ENCODE measurements around the gene RPS6KA2. TPM values are rescaled to one million over a fixed set of nuclear protein-coding genes. Genes with fewer than 3 reads are reported as not detected.

The RPS6KA2 gene
- total RNA-seq, 1 experiment from 2014 or later: 18.5 TPM

DNA sequence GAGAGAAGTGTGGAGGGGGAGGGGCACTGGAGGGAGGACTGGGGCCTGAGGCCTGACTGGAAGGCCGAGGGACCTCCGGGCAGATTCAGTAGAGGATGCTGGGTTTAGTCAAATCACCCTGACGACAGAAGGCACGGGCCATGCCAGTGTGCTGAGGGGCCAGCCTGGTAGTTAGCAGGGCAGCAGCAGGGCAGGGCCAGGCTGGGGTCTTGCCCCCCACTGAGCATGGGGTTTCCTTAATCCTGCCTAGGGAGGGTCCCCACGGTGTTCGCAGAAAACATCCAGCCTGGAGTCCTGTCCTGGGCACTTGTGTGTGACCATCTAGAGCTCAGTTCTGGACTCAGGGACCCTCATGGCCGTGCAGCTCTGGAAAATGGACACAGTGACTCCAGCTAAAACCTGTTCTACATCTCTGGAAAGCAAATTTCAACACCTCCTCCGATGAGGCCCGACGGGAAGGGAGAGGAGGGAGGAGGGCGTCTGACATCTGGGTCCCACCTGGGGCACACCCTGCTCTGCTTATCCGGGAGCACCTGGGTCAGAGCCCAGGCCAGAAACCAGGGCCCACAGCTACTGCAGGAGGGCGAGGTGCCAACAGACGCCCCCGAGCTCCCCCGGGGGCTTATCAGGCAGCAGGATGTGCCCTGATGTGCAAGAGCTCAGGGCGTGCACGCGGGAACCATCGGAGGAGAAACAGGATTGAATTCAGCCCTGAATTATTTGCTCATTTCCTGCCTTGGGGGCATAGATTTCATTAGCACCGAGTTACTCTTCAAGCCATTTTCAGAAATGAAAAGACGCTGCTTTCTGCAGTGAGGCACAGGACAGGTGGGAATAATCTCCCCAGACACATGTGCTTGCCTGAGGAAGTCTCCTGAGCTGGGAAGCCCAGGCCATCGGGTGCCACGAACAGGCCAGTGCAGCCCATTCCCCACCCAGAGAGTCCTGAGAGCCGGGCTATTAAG is 166.3 kb downstream of the RPS6KA2 start:
- intact Hi-C loops (cut with micrococcal nuclease; ENCODE audit: unreplicated experiment): no loop called here
- BruUV-seq (replicated peaks): no TSS peak
- H4K20me1 ChIP-seq (ENCODE audit: insufficient read depth): no peaks in the 10 kb centered on the region
- no peak for TF ChIP-seq EZH2 (IDR thresholded peaks at IDR 0.05; ENCODE audit: low read depth)
- TF ChIP-seq, protein P1, sequence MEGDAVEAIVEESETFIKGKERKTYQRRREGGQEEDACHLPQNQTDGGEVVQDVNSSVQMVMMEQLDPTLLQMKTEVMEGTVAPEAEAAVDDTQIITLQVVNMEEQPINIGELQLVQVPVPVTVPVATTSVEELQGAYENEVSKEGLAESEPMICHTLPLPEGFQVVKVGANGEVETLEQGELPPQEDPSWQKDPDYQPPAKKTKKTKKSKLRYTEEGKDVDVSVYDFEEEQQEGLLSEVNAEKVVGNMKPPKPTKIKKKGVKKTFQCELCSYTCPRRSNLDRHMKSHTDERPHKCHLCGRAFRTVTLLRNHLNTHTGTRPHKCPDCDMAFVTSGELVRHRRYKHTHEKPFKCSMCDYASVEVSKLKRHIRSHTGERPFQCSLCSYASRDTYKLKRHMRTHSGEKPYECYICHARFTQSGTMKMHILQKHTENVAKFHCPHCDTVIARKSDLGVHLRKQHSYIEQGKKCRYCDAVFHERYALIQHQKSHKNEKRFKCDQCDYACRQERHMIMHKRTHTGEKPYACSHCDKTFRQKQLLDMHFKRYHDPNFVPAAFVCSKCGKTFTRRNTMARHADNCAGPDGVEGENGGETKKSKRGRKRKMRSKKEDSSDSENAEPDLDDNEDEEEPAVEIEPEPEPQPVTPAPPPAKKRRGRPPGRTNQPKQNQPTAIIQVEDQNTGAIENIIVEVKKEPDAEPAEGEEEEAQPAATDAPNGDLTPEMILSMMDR (conservative IDR thresholded peaks at IDR 0.05): no peak
- H2AFZ ChIP-seq: no peak overlapping the region
- peaks cover 14% of the 10 kb centered on the region for H3K4me1 ChIP-seq (replicated peaks; ENCODE audit: insufficient read depth)
- H3K9me3 ChIP-seq (ENCODE audit: insufficient read depth, low read depth): no peaks in the 10 kb centered on the region
- H3K79me2 ChIP-seq (ENCODE audit: low read depth): no peaks in the 10 kb centered on the region
- no peaks in the 10 kb centered on the region for H3K36me3 ChIP-seq (ENCODE audit: low read depth)
- H3K4me2 ChIP-seq: peak overlapping the region; percentile 59
- peak overlapping the region; percentile 31 for H3K27ac ChIP-seq
- H3F3A ChIP-seq (ENCODE audit: insufficient read depth, low read depth): peaks cover 10% of the 10 kb centered on the region; the same call in 1 of the 2 replicates
- H3K9me2 ChIP-seq (ENCODE audit: insufficient read depth): no peaks in the 10 kb centered on the region
- no peaks in the 10 kb centered on the region for H3K27me3 ChIP-seq (ENCODE audit: insufficient read depth, low read depth)
- DNase-seq: peak; percentile 20 to 60
- CTCF ChIA-PET: no interaction called here
- no peak overlapping the region for H3K4me3 ChIP-seq
- POLR2A ChIA-PET (ENCODE audit: unreplicated experiment): no interaction called here

DNA sequence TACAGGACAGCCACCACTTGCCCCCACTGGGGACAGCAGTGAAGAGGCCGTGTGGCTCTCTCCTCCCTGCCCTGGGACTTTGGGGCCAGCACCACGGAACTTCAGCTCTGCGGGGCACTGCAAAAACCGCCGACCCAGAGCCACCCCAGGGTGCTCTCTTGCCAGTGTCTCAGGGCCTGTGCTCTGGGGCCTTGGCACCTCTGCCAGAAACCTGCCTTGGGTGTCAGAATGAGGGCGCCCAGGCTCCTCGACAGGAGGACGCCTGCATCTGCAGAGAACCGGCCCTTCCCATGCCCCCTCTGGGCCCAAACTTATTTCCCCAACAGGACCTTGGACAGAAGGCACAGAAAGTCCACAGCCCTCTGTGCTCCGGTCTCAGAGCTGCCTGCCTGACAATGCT is 167.1 kb downstream of the RPS6KA2 start:
- no peak for TF ChIP-seq EZH2 (IDR thresholded peaks at IDR 0.05; ENCODE audit: low read depth)
- TF ChIP-seq, protein P1 (conservative IDR thresholded peaks at IDR 0.05): no peak
- H3K27me3 ChIP-seq (ENCODE audit: insufficient read depth, low read depth): no peaks in the 10 kb centered on the region
- intact Hi-C loops (cut with micrococcal nuclease; ENCODE audit: unreplicated experiment): no loop called here
- ChIA-PET POLR2A (ENCODE audit: unreplicated experiment) (no interaction called here), CTCF (no interaction called here)
- H3K9me2 ChIP-seq (ENCODE audit: insufficient read depth): no peaks in the 10 kb centered on the region
- H3K4me1 ChIP-seq (replicated peaks; ENCODE audit: insufficient read depth): peaks cover 14% of the 10 kb centered on the region
- peaks cover 10% of the 10 kb centered on the region; the same call in 1 of the 2 replicates for H3F3A ChIP-seq (ENCODE audit: insufficient read depth, low read depth)
- no TSS peak for BruUV-seq (replicated peaks)
- no peaks in the 10 kb centered on the region for H3K9me3 ChIP-seq (ENCODE audit: insufficient read depth, low read depth)
- no peaks in the 10 kb centered on the region for H3K79me2 ChIP-seq (ENCODE audit: low read depth)
- H3K27ac ChIP-seq: no peak overlapping the region
- no peak for DNase-seq
- no peak overlapping the region for H2AFZ ChIP-seq
- H3K4me3 ChIP-seq: no peak overlapping the region
- H4K20me1 ChIP-seq (ENCODE audit: insufficient read depth): no peaks in the 10 kb centered on the region
- no peaks in the 10 kb centered on the region for H3K36me3 ChIP-seq (ENCODE audit: low read depth)
- no peak overlapping the region for H3K4me2 ChIP-seq

DNA sequence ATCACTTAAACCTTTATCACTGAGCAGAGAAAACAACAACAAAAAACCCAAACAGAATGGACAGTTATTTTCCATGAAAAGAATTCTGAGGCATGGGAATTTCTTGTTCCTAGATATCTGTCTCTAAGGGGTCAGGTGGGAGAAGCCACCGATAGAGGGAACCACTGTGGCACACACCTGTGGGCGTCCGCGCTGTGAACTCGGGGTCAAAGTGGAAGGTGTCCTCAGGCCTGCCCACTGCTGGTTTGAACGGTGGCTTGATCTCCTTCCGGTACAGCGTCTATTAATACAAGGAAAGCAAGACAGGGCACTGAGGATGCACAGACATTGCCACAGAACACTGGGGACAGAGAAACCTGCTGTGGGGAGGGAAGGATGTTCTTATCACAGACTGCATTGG is 167.8 kb downstream of the RPS6KA2 start:
- POLR2A ChIA-PET (ENCODE audit: unreplicated experiment): no interaction called here
- Histone ChIP-seq H3K4me1 (replicated peaks; ENCODE audit: insufficient read depth) (peaks cover 14% of the 10 kb centered on the region), H3K4me3 (no peak overlapping the region), H3K4me2 (no peak overlapping the region), H2AFZ (no peak overlapping the region), H3K27me3 (ENCODE audit: insufficient read depth, low read depth) (no peaks in the 10 kb centered on the region), H3K27ac (no peak overlapping the region), H3F3A (ENCODE audit: insufficient read depth, low read depth) (peaks cover 10% of the 10 kb centered on the region; the same call in 1 of the 2 replicates), H3K36me3 (ENCODE audit: low read depth) (no peaks in the 10 kb centered on the region), H3K9me3 (ENCODE audit: insufficient read depth, low read depth) (no peaks in the 10 kb centered on the region), H3K79me2 (ENCODE audit: low read depth) (no peaks in the 10 kb centered on the region), H3K9me2 (ENCODE audit: insufficient read depth) (no peaks in the 10 kb centered on the region), H4K20me1 (ENCODE audit: insufficient read depth) (no peaks in the 10 kb centered on the region)
- CTCF ChIA-PET: no interaction called here
- BruUV-seq (replicated peaks): no TSS peak
- TF ChIP-seq, protein P1 (conservative IDR thresholded peaks at IDR 0.05): no peak
- TF ChIP-seq EZH2 (IDR thresholded peaks at IDR 0.05; ENCODE audit: low read depth): no peak
- intact Hi-C loops (cut with micrococcal nuclease; ENCODE audit: unreplicated experiment): no loop called here
- no peak for DNase-seq
